Measurements from ENCODE around the gene TUBA4A. TPM values are rescaled to one million over a fixed set of nuclear protein-coding genes. Genes with fewer than 3 reads are reported as not detected.

TUBA4A gene
- total RNA-seq, 2 donors from 2014 or later = 20.4 to 84.6 TPM

DNA sequence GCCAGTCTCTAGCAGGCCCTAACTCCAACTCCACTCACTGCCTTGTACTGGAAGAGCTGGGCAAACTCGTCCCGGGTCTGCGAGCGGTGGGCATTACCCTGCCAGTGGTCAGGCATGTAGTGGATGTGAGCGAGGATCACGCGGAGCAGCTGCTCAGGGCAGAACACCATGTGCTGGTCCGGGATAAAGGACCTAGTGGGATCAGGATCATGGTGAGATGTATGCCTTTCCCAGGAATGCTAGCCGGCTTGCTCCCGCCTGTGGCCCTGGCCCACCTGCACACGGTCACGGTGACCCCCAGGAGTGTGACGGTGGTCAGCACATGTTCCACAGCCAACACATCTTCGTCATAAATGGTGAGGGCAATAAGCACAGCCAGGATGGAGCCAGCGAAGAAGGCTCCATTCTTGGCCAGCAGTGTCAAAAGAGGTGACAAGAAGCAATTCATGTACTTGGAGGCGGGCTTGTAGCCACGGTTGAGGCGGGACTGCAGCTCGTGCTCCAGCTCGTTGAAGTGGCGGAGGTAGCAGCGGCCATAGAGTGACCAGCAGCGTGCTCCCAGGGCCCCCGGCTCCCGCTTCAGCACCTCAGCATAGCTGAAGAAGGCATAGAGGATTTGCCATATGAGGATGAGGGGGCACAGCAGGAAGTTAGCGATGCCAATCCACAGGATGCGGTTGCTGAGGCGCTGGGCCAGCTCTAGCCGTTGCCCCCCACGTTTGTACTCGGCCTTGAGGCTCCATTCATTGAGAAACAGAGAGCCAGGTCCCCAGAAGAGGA, 29.7 kb downstream of the TUBA4A start:
- no peak for DNase-seq (ENCODE audit: low spot score)
- Histone ChIP-seq H3K4me1 (ENCODE audit: control insufficient read depth in 1 of 2, low read depth in 2 of 2) (peaks cover 17 to 27% of the 10 kb centered on the region in 2 donors), H3K27me3 (replicated peaks; ENCODE audit: insufficient read depth) (no peaks in the 10 kb centered on the region), H3K9me3 (no peaks in the 10 kb centered on the region), H3K36me3 (peaks cover 65% of the 10 kb centered on the region), H3K4me3 (no peak overlapping the region), H3K27ac (no peak overlapping the region)
- no peak for ATAC-seq (ENCODE audit: insufficient number of reproducible peaks, low FRiP score, low read depth)
- TF ChIP-seq, protein P1, sequence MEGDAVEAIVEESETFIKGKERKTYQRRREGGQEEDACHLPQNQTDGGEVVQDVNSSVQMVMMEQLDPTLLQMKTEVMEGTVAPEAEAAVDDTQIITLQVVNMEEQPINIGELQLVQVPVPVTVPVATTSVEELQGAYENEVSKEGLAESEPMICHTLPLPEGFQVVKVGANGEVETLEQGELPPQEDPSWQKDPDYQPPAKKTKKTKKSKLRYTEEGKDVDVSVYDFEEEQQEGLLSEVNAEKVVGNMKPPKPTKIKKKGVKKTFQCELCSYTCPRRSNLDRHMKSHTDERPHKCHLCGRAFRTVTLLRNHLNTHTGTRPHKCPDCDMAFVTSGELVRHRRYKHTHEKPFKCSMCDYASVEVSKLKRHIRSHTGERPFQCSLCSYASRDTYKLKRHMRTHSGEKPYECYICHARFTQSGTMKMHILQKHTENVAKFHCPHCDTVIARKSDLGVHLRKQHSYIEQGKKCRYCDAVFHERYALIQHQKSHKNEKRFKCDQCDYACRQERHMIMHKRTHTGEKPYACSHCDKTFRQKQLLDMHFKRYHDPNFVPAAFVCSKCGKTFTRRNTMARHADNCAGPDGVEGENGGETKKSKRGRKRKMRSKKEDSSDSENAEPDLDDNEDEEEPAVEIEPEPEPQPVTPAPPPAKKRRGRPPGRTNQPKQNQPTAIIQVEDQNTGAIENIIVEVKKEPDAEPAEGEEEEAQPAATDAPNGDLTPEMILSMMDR (IDR thresholded peaks at IDR 0.05) = no peak

DNA sequence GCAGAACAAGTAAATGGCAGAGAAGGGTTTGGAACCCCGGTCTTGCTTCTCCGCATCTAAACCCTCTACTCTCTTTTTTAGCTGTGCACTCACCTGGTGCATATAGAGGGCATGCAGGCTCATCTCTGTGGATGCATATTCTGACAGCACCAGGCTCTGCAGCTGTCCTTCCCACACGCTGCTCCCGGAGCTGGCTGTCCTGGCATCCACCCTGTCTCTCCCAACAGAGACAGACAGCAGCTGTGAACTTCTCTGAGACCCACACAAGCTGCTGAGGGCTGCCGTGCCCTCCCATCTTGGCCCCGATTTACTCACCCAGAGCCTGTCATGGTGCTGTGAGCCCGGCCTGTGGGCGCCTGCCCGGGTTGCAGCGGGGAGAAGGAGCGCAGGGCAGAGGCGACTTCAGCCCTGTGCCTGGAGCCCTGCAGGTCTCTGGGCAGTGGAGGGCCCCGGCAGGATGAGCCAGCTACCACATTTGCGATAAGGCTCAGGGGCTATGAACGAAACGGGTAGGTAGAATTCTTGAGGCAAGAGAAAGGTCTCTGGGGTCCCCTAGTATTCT, 31.7 kb downstream of the TUBA4A start:
- Histone ChIP-seq H3K9me3 (no peaks in the 10 kb centered on the region), H3K4me3 (no peak overlapping the region), H3K4me1 (ENCODE audit: control insufficient read depth in 1 of 2, low read depth in 2 of 2) (peaks cover 15 to 28% of the 10 kb centered on the region in 2 donors), H3K27ac (no peak overlapping the region), H3K27me3 (replicated peaks; ENCODE audit: insufficient read depth) (no peaks in the 10 kb centered on the region), H3K36me3 (peaks cover 65% of the 10 kb centered on the region)
- no peak for DNase-seq (ENCODE audit: low spot score)
- TF ChIP-seq, protein P1 (IDR thresholded peaks at IDR 0.05) = no peak
- ATAC-seq (ENCODE audit: insufficient number of reproducible peaks, low FRiP score, low read depth) = no peak

DNA sequence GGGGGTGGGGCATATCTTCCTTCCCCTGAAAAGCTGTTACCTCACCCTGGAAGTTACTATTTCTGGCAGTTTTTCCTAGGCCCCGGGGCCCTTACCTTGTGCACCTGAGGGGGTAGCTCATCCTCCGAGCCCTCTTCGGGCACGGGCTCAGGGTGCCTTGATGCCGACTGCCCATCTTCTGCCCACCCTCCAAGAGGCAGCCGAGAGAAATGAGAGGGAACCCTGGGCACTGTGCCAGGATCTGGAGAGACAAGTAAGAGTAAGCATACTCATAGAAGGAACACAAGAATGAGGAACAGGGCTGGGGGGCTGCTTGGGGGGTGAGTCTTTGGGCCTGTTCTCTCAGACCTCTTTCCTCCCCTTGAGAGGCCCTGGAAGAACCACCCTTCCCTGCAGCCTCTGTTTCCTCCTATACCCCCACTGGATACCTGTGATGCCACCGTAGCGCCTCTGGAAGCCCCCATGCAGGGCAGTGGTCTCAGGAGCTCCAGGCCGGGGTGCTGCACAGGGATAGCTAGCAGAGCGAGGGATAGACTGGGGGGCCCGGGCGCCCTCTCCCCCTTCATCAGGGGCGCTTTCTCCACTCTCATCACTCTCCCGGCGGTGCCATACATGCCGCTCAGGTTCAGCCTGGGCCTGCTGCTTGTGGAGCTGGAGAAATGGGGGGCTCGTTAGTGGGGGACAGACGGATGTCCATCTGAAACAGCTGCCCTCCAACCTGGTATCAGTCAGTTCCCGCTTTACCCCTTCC, 32.9 kb downstream of the TUBA4A start:
- DNase-seq (ENCODE audit: low spot score) (no peak), ATAC-seq (ENCODE audit: insufficient number of reproducible peaks, low FRiP score, low read depth) (no peak)
- Histone ChIP-seq H3K4me3 (no peak overlapping the region), H3K27ac (peak overlapping the region in 1 of 2 donors; percentile 5), H3K4me1 (ENCODE audit: control insufficient read depth in 1 of 2, low read depth in 2 of 2) (peaks cover 17 to 39% of the 10 kb centered on the region in 2 donors), H3K9me3 (no peaks in the 10 kb centered on the region), H3K27me3 (replicated peaks; ENCODE audit: insufficient read depth) (no peaks in the 10 kb centered on the region), H3K36me3 (peaks cover 63% of the 10 kb centered on the region)
- TF ChIP-seq, protein P1 (IDR thresholded peaks at IDR 0.05) = no peak

DNA sequence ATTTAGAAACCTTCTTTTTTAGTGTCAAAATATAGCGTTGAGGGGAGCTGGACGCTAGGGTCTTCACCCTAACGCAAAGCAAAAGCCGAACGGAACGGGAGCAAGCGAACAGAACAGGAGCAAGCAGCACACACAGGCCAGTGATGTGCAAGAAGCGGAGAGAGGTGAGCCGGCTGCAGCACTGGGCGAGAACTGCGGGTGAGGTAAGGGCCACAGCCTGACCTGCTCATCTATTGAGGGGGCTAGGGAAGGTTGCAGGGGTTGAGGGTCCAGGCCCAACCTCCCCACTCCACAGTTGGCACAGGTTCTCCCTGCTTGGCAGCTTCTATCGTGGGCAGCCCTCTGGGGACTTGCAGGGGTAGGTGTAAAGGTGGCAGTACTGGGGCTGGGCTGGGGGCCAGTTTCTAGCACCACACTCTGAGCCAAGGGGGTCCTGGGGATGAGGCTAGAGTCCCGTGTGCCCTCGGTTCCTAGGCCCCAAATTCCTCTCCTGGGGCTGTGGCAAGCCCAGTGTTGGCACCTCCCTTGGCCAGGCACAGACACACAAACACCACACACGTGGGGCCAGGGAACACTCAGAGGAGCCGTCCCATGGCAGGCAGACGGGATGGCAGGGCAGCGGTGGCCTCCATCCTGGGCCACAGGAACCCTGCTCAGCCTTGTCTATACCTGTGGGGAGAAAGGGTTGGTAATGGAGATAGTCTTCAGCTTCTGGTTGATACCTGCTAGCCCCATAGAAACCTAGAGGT, 33.8 kb downstream of the TUBA4A start:
- no peaks in the 10 kb centered on the region for H3K9me3 ChIP-seq
- TF ChIP-seq, protein P1 (IDR thresholded peaks at IDR 0.05) = no peak
- DNase-seq (ENCODE audit: low spot score) = no peak
- H3K36me3 ChIP-seq = peaks cover 54% of the 10 kb centered on the region
- H3K27ac ChIP-seq = peak overlapping the region; percentile 89 to 93
- H3K27me3 ChIP-seq (replicated peaks; ENCODE audit: insufficient read depth) = no peaks in the 10 kb centered on the region
- peaks cover 17 to 39% of the 10 kb centered on the region in 2 donors for H3K4me1 ChIP-seq (ENCODE audit: control insufficient read depth in 1 of 2, low read depth in 2 of 2)
- ATAC-seq (ENCODE audit: insufficient number of reproducible peaks, low FRiP score, low read depth) = no peak
- peak overlapping the region; percentile 74 for H3K4me3 ChIP-seq
